Testis (tissue), 3 donors: ENCODE results near the gene UMPS. TPM values are rescaled to one million over a fixed set of nuclear protein-coding genes. Genes with fewer than 3 reads are reported as not detected.
"Not testable (repeated sequence)": the region's sequence is repeated elsewhere in the genome, so short reads cannot be mapped to it uniquely, and the experiment has no call there.

Experiments
- DNase-seq: peaks from one replicate; pipeline ENCODE4 v3.0.0-alpha.2; 2019
- H3K27ac ChIP-seq, 2 donors: fragments of 200-600 bp; sonication (generic); one replicate each; pipeline ENCODE4 v1.5.1; 2019
- H3K27me3 ChIP-seq: fragments of 200-600 bp; sonication (generic); one replicate; pipeline ENCODE4 v1.5.1; 2019
- H3K36me3 ChIP-seq: fragments of 200-600 bp; sonication (generic); one replicate; pipeline ENCODE4 v1.5.1; 2017; ENCODE audit warnings: low read depth; ENCODE audit errors: missing control alignments
- H3K4me1 ChIP-seq: fragments of 200-600 bp; sonication (generic); one replicate; pipeline ENCODE4 v1.5.1; 2019
- H3K4me3 ChIP-seq, 2 donors: fragments of 200-600 bp; sonication (generic); one replicate each; pipeline ENCODE4 v1.5.1; 2017 to 2019
- H3K9me3 ChIP-seq: fragments of 200-600 bp; sonication (generic); one replicate; pipeline ENCODE4 v1.5.1; 2017
- CTCF ChIP-seq, 3 experiments: fragments of 450-650 bp in 2 of 3; fragments of 200-600 bp in 1 of 3; sonication (generic) in 1 of 3; IDR thresholded peaks; one replicate each; pipeline ENCODE4 v1.5.1; 2016 to 2019; ENCODE audit warnings: antibody characterized with exemption in 3 of 3, mild to moderate bottlenecking in 2 of 3, moderate library complexity in 1 of 3
- POLR2A ChIP-seq: fragments of 450-650 bp; IDR thresholded peaks from one replicate; pipeline ENCODE4 v1.6.1; 2017; ENCODE audit warnings: antibody characterized with exemption, mild to moderate bottlenecking, moderate library complexity
- WGBS, 2 donors: methylation state at CpG; one replicate each; pipeline ENCODE4 v1.1.5; 2018; 5-methylcytosine and 5-hydroxymethylcytosine counted together
- intact Hi-C: fragments of 100-400 bp; cut with DNase I; formaldehyde crosslinking; loops from one replicate; pipeline ENCODE4 v1.15.1; 2023; ENCODE audit warnings: low total_unique reads
- polyA plus RNA-seq: library from polyadenylated mRNA; stranded (reverse); fragments of 350-450 nt; fragmentation: Illumina TruSeq; extraction: RNeasy Lipid Tissue Mini Kit (QIAGEN cat#74804); gene quantifications from one replicate; pipeline ENCODE4 v1.2.3, GENCODE V29; 2014; ENCODE audit warnings: low read depth, low replicate concordance; ENCODE audit not compliant: insufficient read depth
- total RNA-seq, 2 donors: library from RNA; depleted of rRNA; stranded (reverse); fragments of >200 nt; gene quantifications; one replicate each; pipeline ENCODE4 v1.2.3, GENCODE V29; 2016

Gene UMPS
- total and polyA plus RNA-seq, 3 donors from 2014 or later = 20.0 to 26.8 (median 24.6) TPM

GRCh38 chr3:124752051-124752450 lies 21.8 kb downstream of the UMPS start:
- 85 to 89% methylated on average over 3 of the region's 3 CpGs for WGBS, 2 donors
- intact Hi-C loops = no loop called here
- no peaks in the 10 kb centered on the region for H3K36me3 ChIP-seq
- no peaks in the 10 kb centered on the region for H3K27me3 ChIP-seq
- H3K9me3 ChIP-seq = no peaks in the 10 kb centered on the region
- no peak overlapping the region for H3K27ac ChIP-seq
- no peaks in the 10 kb centered on the region for H3K4me1 ChIP-seq
- no peak overlapping the region for H3K4me3 ChIP-seq
- TF ChIP-seq CTCF (IDR thresholded peaks at IDR 0.05) = no peak
- no peak for TF ChIP-seq POLR2A
- DNase-seq = no peak

GRCh38 chr3:124757926-124758325 lies 27.7 kb downstream of the UMPS start:
- H3K27me3 ChIP-seq, intact Hi-C loops, DNase-seq, H3K36me3 ChIP-seq, H3K4me1 ChIP-seq, H3K4me3 ChIP-seq, H3K27ac ChIP-seq, H3K9me3 ChIP-seq: not testable (repeated sequence)
- 93 to 94% methylated on average over 7 of the region's 7 CpGs for WGBS, 2 donors

GRCh38 chr3:124758851-124759635 lies 28.8 kb downstream of the UMPS start:
- Histone ChIP-seq H3K4me3 (no peak overlapping the region), H3K27me3 (no peaks in the 10 kb centered on the region), H3K9me3 (no peaks in the 10 kb centered on the region), H3K27ac (no peak overlapping the region), H3K4me1 (peaks cover 5% of the 10 kb centered on the region), H3K36me3 (no peaks in the 10 kb centered on the region)
- TF ChIP-seq POLR2A (no peak), CTCF (IDR thresholded peaks at IDR 0.05) (no peak)
- WGBS, 2 donors = 82 to 85% methylated on average over 5 of the region's 5 CpGs
- intact Hi-C loops = no loop called here
- no peak for DNase-seq

- Histone ChIP-seq H3K4me3 (no peak overlapping the region), H3K27ac (no peak overlapping the region), H3K4me1 (peaks cover 5% of the 10 kb centered on the region), H3K36me3 (no peaks in the 10 kb centered on the region), H3K27me3 (no peaks in the 10 kb centered on the region), H3K9me3 (no peaks in the 10 kb centered on the region)
- TF ChIP-seq POLR2A (no peak), CTCF (IDR thresholded peaks at IDR 0.05) (no peak)
- intact Hi-C loops = loop anchor here (5.0 to 10.0 kb wide), 2 partner anchors 142 to 675 kb away; no protein-coding TSS in a partner anchor
- no peak for DNase-seq
- 81% methylated on average over 11 to 14 of the region's 14 CpGs for WGBS, 2 donors
These were observed 29.6 kb downstream of the UMPS start for GRCh38 chr3:124759666-124760401.

GRCh38 chr3:124760601-124761000 lies 30.3 kb downstream of the UMPS start:
- no peaks in the 10 kb centered on the region for H3K9me3 ChIP-seq
- H3K4me1 ChIP-seq = peaks cover 5% of the 10 kb centered on the region
- H3K27ac ChIP-seq = no peak overlapping the region
- H3K36me3 ChIP-seq = no peaks in the 10 kb centered on the region
- H3K27me3 ChIP-seq = no peaks in the 10 kb centered on the region
- no peak for DNase-seq
- no peak overlapping the region for H3K4me3 ChIP-seq
- WGBS, 2 donors = 52 to 59% methylated on average over 2 of the region's 2 CpGs
- TF ChIP-seq POLR2A (no peak), CTCF (IDR thresholded peaks at IDR 0.05) (no peak)
- intact Hi-C loops = loop anchor here (5.0 to 10.0 kb wide), 2 partner anchors 142 to 674 kb away; no protein-coding TSS in a partner anchor
